Erythroblast (primary cell): ENCODE results near the gene EPHB3.

Experiments used
- GATA1 ChIP-seq: IDR thresholded peaks from 2 replicates; pipeline ENCODE4 v1.6.1; 2011; ENCODE audit warnings: low read depth, mild to moderate bottlenecking, control low read depth, low read length, moderate library complexity
- POLR2A ChIP-seq: IDR thresholded peaks from 2 replicates; pipeline ENCODE4 v1.6.1; 2011; ENCODE audit warnings: mild to moderate bottlenecking, low read length

GRCh38 chr3:184600685-184601377 lies 39.2 kb downstream of the EPHB3 start:
- TF ChIP-seq POLR2A (no peak), GATA1 (no peak)
